ENCODE results near the gene PGM5.
"Not testable (repeated sequence)": the region's sequence is repeated elsewhere in the genome, so short reads cannot be mapped to it uniquely, and the experiment has no call there.

Gene PGM5

GRCh38 chr9:68356380-68357118, at the start of gene PGM5:
Gene PGM5 (plus strand): TSS chr9:68356611. CDS start chr9:68357128, 517 bp downstream.
- not testable (repeated sequence) for DNase-seq (ENCODE audit: low read depth)

DNA sequence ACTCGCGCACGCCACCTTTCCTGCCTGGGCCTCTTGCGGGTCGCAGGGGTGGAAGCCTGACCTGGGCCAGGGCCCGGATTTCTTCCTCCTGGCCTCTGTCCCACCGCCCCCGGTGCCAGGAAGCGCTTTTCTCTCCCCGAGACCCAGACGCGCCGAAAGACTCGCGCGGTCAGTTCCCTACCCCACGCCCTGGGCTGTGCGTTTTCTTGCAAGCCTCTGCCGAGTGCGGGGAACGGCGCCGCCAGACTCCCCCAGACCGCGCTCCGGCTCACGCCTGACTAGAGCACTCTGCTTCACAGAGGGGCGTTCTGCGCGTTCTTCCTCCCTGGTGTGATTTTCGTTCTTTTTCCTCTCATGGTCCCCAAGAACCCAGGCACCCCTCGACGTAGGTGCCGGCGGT, 49.3 kb upstream of the PGM5 start:
- not testable (repeated sequence) for DNase-seq (ENCODE audit: low read depth)

- DNase-seq (ENCODE audit: low read depth), result not testable (repeated sequence)
Observed at GRCh38 chr9:68307654-68308053, 48.8 kb upstream of the PGM5 start.

DNA sequence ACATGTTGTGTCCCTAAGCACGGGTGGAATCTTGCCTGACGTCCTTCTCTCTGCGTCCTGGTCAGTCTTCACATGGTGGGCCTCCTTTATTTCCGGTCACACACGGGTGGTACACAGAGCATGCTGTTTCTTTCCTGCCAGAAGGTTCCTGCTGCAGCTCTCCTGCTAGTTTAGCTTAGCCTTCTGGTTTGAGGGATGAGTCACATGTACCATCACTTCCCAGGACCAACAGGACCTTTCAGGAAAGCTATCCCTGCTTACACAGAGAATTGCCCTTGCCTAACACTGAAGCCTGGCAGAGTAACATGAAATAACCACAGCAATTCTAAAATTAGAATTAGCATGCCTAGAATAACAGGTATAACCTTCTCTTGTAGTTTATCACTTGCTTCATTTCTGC, 45.2 kb upstream of the PGM5 start:
- DNase-seq (ENCODE audit: low read depth), result not testable (repeated sequence)

DNA sequence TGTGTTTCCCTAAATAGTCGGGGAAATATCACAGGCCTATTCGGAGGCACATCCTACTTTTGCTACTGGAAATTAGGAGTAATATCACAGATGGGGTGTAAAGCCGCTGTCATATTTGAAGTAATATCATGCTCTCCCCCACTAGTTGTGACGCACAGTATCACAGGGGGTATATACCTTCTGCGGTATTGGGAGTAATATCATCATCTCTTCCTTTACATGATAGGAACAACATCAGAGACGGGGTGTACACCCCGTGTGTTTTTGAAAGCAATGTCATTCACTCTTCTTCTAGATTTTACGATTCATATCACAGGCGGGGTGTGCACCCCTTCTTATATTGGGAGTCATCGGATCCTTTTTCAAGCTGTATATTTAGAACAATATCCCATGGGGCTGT, 38.2 kb upstream of the PGM5 start:
- DNase-seq (ENCODE audit: low read depth), result not testable (repeated sequence)

- not testable (repeated sequence) for DNase-seq (ENCODE audit: low read depth)
Observed at GRCh38 chr9:68323749-68324148, 32.7 kb upstream of the PGM5 start.

DNA sequence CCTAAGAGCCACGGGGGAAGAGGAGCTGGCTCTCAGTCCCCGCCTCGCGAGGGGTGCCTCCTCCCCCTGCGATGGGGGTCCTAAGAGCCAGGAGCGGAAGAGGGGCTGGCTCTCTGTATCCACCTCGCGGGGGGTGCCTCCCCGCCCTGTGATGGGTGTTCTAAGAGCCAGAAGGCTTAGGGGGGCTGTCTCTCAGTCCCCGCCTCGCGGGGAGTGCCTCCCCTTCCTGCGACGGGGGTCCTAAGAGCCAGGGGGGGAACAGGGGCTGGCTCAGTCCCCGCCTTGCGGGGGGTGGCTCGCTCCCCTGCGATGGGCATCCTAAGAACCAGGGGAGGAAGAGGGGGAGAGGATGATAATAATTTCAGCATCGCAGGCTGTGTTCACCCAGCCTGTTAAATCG, 31.9 kb upstream of the PGM5 start:
- not testable (repeated sequence) for DNase-seq (ENCODE audit: low read depth)

DNA sequence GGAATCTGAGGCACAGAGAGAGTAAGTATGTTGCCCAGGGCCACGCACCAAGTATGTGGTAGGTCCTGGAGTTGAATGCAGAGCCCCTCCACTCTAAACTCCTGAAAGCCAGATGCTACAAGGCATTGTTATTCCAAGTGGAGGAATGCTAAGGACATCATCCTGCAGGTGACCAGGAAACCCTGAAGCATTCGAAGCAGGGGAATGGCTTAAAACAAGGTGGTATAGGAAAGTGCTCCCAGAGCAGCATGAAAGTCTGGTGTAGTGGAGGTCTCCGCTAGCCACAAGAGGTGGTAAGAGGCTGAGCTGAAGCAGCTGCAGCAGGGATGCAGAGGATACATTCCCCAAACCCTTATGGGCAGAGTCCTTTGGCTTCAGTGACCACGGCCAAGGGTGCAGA, 27.3 kb upstream of the PGM5 start:
- not testable (repeated sequence) for DNase-seq (ENCODE audit: low read depth)

GRCh38 chr9:68330531-68331173, 25.8 kb upstream of the PGM5 start:
- not testable (repeated sequence) for DNase-seq (ENCODE audit: low read depth)

GRCh38 chr9:68332122-68332521, 24.3 kb upstream of the PGM5 start:
- not testable (repeated sequence) for DNase-seq (ENCODE audit: low read depth)

- DNase-seq (ENCODE audit: low read depth), result not testable (repeated sequence)
Observed at GRCh38 chr9:68335935-68336334, 20.5 kb upstream of the PGM5 start.

DNA sequence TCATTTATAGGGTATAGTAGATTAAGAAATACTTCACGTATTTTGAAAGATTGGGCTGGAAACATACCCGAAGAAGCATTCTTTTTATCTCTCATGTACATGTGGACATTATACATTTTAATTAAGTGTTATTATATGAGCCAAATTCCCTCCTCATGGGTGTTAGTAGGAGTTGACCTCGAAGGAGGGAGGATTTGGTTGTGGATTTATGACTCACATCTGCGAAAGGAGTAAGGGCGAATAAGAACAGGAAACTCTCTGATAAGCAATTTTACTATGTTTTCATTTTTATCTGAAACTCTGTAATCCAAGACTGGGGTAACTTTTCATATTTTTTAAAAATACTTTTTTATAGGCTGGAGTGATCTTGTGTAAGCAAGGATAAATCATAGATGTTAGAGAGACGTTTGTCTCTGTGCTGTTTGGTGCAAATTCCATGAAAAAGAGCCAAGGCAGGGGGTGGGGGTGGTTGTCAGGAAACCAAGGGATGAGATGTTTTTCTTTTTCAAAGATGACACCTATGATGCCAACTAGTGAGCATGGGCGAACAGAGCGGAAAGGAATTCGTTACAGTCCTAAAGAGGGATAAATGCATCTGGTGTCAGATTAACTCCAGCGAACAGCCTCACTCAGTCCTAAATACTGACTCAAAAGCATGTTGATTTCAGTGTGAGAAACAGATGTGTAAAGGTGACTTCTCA, 19.6 kb upstream of the PGM5 start:
- DNase-seq (ENCODE audit: low read depth), result not testable (repeated sequence)

DNA sequence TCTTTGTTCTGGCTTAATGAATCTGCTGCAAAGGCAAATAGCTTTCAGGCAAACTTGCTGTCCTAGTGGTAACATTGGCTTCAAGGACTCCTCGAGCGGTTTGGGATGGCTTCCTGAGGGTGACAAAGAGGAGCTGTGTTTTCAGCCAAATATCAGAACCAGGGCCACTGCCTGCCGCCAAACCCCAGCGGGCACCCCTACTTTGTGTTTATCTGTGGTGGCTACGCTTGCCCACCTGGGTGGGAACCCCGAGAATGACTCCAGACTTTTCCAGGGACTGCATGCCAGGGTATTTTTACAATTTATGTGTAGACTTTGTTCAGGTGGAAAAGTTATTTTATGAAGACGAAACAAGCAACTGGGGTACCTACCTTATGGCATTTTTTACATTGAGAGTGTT, 18.4 kb upstream of the PGM5 start:
- DNase-seq (ENCODE audit: low read depth), result not testable (repeated sequence)

DNA sequence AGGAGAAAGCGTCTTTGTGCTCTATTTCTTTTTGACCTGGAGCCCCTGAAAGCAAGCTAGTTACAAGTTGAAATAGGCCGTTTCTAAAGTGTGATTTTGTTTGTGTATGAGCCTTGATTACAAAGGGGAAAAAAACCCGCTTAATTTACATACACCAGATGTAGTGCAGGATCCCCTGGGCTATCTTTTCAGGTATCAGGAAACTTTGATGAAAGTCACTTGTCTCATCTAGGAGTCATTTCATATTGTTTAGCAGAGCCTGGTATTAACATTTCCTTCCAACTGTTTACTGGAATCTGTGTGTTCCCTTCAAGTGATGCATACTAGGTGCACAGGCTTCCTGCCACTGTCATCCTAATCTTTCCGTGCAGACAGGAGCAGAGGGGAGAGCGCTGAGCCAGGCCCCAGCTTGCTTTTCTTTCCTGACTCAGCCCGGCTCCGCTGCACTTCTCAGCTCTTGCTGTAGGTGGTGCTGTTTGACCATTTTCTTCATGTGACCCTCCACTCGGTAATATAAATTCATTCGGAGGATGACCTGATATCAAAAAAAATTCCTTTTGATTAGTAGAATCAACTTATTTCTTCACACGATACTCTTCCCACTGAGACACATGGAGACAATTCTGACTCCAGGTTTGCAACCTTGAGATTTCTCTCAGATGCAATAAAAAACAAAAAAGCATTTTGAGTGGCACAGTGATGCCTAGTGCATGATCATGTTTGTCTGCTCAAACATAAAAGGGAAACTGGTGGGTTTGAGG, 14.0 kb upstream of the PGM5 start:
- DNase-seq (ENCODE audit: low read depth), result not testable (repeated sequence)

GRCh38 chr9:68343242-68343641, 13.2 kb upstream of the PGM5 start:
- not testable (repeated sequence) for DNase-seq (ENCODE audit: low read depth)

- not testable (repeated sequence) for DNase-seq (ENCODE audit: low read depth)
Observed at GRCh38 chr9:68343992-68344391, 12.4 kb upstream of the PGM5 start.

GRCh38 chr9:68351689-68352088, 4.7 kb upstream of the PGM5 start:
- not testable (repeated sequence) for DNase-seq (ENCODE audit: low read depth)

DNA sequence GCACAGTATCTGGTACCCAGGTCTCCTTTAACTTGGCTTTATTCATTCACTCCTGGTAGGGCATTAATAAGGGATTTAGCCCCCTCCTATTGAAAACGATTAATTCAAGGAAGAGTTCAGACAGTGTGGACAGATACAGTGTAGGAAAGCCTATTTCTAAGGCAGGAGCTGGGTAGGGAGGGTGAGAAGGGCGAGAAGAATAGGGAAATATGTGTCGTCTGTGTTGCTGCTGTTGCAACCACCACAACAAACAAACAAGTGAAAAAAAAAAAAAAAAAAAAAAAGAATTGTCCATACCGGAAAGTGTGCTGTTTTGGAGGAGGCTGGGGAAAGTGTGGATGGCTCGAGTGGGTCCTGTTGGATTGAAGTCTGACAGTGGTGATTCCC, 425 bp upstream of the PGM5 start:
- not testable (repeated sequence) for DNase-seq (ENCODE audit: low read depth)

DNA sequence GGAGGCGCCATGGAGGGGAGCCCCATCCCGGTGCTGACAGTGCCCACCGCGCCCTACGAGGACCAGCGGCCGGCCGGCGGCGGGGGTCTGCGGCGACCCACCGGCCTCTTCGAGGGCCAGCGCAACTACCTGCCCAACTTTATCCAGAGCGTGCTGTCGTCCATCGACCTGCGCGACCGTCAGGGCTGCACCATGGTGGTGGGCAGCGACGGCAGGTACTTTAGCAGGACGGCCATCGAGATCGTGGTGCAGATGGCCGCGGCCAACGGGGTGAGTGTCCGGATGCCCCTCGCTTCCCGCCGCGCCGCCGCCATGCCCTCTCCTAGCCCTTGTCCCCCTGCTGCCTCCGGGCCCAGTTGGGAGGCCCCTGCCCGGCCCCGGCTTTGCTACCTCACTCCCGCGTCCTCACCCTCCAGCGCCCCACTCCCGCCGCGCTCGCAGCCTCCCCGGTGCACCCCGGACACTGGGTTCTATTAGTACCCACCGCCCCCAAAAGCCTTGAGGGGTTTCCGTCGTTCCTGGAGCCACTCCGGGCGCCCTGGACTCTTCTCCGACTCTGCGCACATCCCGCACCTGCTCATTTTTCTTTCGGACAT, 806 bp downstream of the PGM5 start:
- not testable (repeated sequence) for DNase-seq (ENCODE audit: low read depth)

GRCh38 chr9:68366933-68367547, 10.6 kb downstream of the PGM5 start:
- DNase-seq (ENCODE audit: low read depth), result not testable (repeated sequence)

DNA sequence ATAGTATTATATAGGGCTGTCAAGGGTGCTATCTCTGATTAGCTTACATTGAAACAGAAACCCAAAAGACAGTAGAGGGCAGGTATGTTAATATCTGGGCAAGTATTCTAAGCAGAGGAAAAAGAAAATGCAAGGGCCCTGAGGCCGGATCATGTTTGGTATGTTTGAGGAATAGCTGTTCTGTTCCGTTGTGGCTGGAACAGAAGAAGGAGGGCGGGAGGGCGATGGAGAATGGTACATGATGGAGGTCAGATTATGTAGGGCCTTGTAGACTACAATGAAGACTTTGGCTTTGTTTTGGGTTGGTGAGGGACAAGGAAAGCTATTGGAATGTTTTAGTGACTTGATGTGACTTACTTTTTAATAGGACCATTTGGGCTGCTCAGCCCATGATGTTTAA, 19.4 kb downstream of the PGM5 start:
- not testable (repeated sequence) for DNase-seq (ENCODE audit: low read depth)

Measured in activated T-cell treated with anti-CD3 and anti-CD28 coated beads for 48 hours (primary cell).